Epithelial cell of esophagus (primary cell): ENCODE measurements around the gene NOL9.

Source experiments
- DNase-seq: peaks from one replicate; pipeline ENCODE4 v3.0.0; 2010; ENCODE audit warnings: low read depth
- H3K4me3 ChIP-seq: 2 replicates; pipeline ENCODE4 v1.5.1; 2011; ENCODE audit warnings: mild to moderate bottlenecking, low read length, control low read depth
- TF ChIP-seq, protein P1 (sequence below): IDR thresholded peaks from 2 replicates; pipeline ENCODE4 v1.5.1; 2011; ENCODE audit warnings: low read depth, mild to moderate bottlenecking, low read length, control low read depth, inconsistent platforms; ENCODE audit not compliant: insufficient read depth; ENCODE audit errors: missing control alignments

Gene NOL9

DNA sequence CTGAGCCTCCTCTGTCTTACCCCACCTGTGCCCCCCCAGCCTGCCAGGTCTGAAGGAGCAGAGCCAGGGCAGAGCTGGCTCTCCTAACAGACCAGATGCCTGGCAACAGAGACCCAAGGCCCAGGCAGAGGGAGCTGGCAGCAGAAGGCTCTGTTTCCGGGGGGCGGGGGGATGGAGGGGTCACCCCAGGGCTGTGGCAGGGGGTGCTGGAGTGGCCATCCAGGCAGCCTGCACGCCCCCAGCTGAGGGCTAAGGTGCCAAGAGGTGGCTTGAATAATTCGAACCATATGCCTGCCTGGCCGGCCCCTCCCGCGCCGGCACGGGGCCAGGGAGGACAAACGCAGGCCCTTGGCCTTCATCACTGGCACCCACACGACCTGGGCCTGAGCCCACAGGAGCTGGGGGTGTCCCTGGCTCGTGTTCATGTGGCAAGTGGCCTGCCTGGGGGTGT, 46.8 kb downstream of the NOL9 start:
- no peak for DNase-seq
- TF ChIP-seq, protein P1, sequence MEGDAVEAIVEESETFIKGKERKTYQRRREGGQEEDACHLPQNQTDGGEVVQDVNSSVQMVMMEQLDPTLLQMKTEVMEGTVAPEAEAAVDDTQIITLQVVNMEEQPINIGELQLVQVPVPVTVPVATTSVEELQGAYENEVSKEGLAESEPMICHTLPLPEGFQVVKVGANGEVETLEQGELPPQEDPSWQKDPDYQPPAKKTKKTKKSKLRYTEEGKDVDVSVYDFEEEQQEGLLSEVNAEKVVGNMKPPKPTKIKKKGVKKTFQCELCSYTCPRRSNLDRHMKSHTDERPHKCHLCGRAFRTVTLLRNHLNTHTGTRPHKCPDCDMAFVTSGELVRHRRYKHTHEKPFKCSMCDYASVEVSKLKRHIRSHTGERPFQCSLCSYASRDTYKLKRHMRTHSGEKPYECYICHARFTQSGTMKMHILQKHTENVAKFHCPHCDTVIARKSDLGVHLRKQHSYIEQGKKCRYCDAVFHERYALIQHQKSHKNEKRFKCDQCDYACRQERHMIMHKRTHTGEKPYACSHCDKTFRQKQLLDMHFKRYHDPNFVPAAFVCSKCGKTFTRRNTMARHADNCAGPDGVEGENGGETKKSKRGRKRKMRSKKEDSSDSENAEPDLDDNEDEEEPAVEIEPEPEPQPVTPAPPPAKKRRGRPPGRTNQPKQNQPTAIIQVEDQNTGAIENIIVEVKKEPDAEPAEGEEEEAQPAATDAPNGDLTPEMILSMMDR = no peak
- no peak overlapping the region for H3K4me3 ChIP-seq

DNA sequence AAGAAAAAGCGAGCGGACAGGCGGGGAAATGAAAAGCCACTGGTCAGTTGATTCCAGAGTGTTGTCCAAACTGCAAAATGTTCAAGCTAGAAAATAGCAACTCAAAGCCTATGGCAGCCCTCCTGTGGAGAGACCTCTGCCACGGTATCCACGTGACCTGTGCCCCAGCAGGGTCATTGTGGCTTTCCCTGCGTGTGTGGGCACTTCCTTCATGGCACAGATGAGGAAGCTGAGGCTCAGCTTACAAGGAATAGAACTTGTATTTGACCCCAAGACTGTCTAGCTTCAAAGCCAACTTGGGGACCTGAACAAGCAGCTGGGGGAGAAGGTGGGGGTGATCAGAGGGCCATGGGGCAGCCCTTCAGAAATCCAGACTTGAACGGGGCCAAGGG, 47.3 kb downstream of the NOL9 start:
- TF ChIP-seq, protein P1 = no peak
- no peak overlapping the region for H3K4me3 ChIP-seq
- DNase-seq = no peak

DNA sequence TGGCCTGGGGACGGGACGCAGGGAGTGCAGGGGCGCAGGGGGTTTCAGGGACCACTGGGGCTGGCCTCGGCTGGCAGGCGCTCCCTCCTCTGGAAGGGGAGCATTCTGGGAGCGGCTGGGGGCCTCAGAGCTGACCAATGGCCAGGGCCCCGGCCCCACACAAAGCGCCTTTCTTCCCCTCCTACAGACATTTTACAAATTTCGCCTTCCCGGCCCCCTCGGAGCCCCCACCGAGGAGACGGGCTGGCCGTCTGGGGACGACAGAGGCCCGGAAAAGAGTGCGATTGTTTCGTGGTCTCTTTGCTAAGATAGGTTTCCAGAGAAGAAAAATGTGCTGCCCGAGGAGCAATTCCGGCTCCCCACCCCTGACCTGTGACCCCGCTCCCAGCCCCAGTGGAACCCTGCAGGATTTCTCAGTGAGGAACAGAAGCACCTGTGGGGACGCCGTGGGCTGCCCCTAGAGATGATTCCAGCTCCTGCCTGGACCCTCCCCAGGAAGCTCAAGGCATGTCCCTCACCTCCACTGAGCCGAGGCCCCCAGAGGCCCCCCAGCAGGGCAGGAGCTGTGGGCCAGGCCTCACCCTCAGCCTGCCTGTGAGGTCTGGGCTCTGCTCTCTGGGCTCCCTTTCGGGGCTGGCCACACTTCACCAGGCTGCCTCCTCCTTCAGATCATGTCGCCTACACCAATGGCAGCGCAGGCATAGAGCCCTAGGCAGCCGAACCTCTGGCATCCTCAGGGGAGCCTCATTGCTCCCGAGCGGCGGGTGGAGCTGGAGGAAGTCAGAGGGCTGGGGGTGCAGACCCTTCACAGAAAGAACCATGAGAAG, 47.9 kb downstream of the NOL9 start:
- TF ChIP-seq, protein P1 = no peak
- H3K4me3 ChIP-seq = no peak overlapping the region
- DNase-seq = no peak

DNA sequence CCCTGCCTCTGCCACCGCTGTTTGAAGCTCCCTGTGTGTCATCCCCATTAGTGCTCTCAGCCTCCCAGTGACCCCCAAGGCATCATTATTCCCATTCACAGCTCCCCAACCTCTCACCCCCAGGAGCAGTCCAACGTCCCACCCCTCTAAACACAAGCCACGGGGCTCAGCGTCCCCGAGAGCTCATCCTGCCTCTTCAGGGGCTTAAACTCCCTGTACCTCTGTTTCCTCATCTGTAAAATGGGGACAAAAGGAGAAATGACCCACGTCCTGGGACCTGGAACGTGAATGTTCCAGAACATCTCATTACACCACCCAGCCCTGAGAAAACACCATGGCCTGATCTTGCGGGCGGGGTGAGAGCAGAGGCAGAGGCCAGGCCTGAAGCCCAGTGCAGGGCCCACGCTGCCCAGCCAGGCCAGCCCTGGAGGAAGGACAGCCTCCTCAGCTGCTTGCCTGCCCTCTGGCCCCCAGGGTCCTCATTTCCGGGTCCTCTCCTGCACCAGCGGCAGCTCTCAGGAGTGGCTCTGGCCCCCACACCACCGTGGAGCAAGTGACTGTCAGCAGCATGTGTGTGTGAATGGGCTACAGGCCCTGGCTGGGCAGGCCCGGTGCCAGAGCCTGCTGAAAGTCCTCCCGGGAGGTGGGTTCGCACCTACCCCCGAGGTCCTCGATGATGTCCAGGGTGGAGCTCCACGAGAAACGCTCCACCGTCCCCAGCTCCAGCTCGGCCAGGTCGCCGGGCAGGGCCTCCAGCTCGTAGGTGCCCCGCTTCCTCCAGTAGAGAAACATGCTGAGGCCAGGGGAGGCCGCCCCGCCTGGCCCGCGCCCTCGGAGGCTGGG, 48.7 kb downstream of the NOL9 start:
- TF ChIP-seq, protein P1 = no peak
- no peak for DNase-seq
- no peak overlapping the region for H3K4me3 ChIP-seq

DNA sequence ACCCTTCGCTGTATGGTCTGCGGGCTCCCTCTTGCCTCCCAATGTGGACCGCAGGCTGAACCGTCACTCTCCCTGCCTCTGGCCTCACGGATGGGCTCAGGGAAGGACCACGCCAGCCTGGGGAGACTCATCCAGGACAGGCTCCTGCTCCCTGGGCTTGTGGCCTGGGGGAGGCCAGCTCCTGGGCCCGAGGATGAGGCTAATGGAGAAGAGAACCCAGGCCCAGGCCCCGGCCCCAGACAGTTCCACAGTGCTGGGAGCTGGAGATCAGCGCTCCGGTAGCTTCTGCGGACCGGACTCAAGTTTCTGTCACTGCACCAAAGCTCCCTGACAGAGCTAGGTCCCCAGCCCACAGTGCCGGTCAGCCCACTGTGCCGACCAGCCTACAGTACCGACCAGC, 49.4 kb downstream of the NOL9 start:
- TF ChIP-seq, protein P1 = no peak

DNA sequence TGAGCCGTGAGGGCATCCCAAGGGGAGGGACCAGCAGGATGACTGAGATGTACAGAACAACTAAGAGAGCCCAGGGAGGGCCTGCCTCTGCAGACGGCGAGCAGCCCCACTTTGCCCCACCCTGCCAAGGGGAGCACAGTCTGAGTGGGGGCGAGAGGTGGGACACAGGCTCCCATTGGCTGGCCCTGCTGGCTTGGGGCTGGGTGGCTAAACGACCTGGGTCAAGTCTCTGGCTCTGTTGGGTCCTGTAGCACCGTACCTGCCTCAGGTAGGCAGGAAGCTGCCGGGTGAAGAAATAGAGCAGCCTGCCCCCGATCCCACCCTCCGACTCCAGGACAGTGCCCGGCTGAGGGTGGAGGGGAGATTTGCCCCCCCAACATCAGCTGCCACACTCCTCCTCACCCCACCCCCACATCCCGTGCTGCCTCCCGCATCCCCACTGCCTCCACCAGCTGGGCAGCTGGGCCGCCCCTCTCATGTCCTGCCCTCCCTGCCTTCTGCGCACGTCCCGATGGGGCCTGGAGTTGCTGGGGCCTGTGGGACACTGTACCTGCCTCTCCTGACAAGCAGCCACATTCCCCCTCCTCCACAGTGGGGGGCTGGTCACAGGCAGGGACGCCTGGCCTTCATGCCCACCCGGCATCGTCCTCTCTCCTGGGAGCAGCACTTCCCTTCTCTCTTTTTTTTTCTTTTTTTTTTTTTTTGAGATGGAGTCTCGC, 50.3 kb downstream of the NOL9 start:
- no peak overlapping the region for H3K4me3 ChIP-seq
- TF ChIP-seq, protein P1 = no peak
- DNase-seq = no peak

More for the DNA sequence above, 49.4 kb downstream of the NOL9 start:
- no peak for DNase-seq
- no peak overlapping the region for H3K4me3 ChIP-seq
